ENCODE data around the gene PANK3.
"Not testable (repeated sequence)": the region's sequence is repeated elsewhere in the genome, so short reads cannot be mapped to it uniquely, and the experiment has no call there.

GRCh38 chr5:168534351-168534750 lies 44.8 kb downstream of the PANK3 start:
- TF ChIP-seq CTCF (IDR thresholded peaks at IDR 0.05; ENCODE audit: low read depth, low read length); POLR2A (IDR thresholded peaks at IDR 0.05; ENCODE audit: extremely low read depth, insufficient read length): not testable (repeated sequence)

Measured in NB4 (cell line).